Activated CD4-positive, alpha-beta T cell treated with anti-CD3 and anti-CD28 coated beads, Interleukin-2, amount 10 ng/mL, durations not matched to agents 24 days and 14 days (primary cell): ENCODE results near the gene NR1I2. TPM values are rescaled to one million over a fixed set of nuclear protein-coding genes. Genes with fewer than 3 reads are reported as not detected.

Experiments used
- DNase-seq: peaks from one replicate; pipeline ENCODE4 v3.0.0; 2022
- H3K27ac Mint-ChIP-seq: one replicate; pipeline ENCODE4 v1.8.0; 2022; ENCODE audit warnings: mild to moderate bottlenecking, mixed read lengths
- H3K27me3 Mint-ChIP-seq: one replicate; pipeline ENCODE4 v1.8.0; 2022; ENCODE audit warnings: mixed read lengths
- H3K36me3 Mint-ChIP-seq: one replicate; pipeline ENCODE4 v1.8.0; 2022; ENCODE audit warnings: low read depth, mild to moderate bottlenecking, mixed read lengths
- H3K4me1 Mint-ChIP-seq: one replicate; pipeline ENCODE4 v1.8.0; 2021; ENCODE audit warnings: mixed read lengths
- H3K4me3 Mint-ChIP-seq: one replicate; pipeline ENCODE4 v1.8.0; 2022; ENCODE audit warnings: mild to moderate bottlenecking, moderate library complexity, mixed read lengths
- H3K9me3 Mint-ChIP-seq: one replicate; pipeline ENCODE4 v1.8.0; 2021; ENCODE audit warnings: mixed read lengths
- intact Hi-C: fragments of 100-400 bp; cut with micrococcal nuclease; formaldehyde crosslinking; loops from one replicate; pipeline ENCODE4 v1.15.1; 2023
- total RNA-seq: library from RNA; stranded (reverse); gene quantifications from 2 replicates; pipeline ENCODE4 v1.2.3, GENCODE V29; 2022

NR1I2 gene
- total RNA-seq, 1 donor from 2014 or later, result 0.16 TPM

- Mint-ChIP-seq H3K4me3 (no peak overlapping the region), H3K4me1 (peaks cover 10% of the 10 kb centered on the region), H3K9me3 (peaks cover 13% of the 10 kb centered on the region), H3K27ac (no peak overlapping the region), H3K36me3 (peaks cover 56% of the 10 kb centered on the region), H3K27me3 (no peaks in the 10 kb centered on the region)
- intact Hi-C loops, result no loop called here
- no peak for DNase-seq
These were observed 79.8 kb downstream of the NR1I2 start for GRCh38 chr3:119861681-119862080.

- peaks cover 7% of the 10 kb centered on the region for H3K9me3 Mint-ChIP-seq
- no peak for DNase-seq
- no peaks in the 10 kb centered on the region for H3K27me3 Mint-ChIP-seq
- no peak overlapping the region for H3K4me3 Mint-ChIP-seq
- H3K36me3 Mint-ChIP-seq, result peaks cover 47% of the 10 kb centered on the region
- H3K4me1 Mint-ChIP-seq, result peaks cover 6% of the 10 kb centered on the region
- no peak overlapping the region for H3K27ac Mint-ChIP-seq
- intact Hi-C loops, result no loop called here
These were observed 80.7 kb downstream of the NR1I2 start for GRCh38 chr3:119862616-119863015.

GRCh38 chr3:119864476-119864875, 82.6 kb downstream of the NR1I2 start:
- Mint-ChIP-seq H3K27ac (no peak overlapping the region), H3K9me3 (no peaks in the 10 kb centered on the region), H3K36me3 (peaks cover 34% of the 10 kb centered on the region), H3K4me1 (peaks cover 2% of the 10 kb centered on the region), H3K27me3 (no peaks in the 10 kb centered on the region), H3K4me3 (no peak overlapping the region)
- intact Hi-C loops, result no loop called here
- DNase-seq, result no peak

Other genes starting within 250 kb of the NR1I2 start
- gene CD80, start 222.5 kb upstream of the NR1I2 start, total RNA-seq, result 12.5 and 13.0 TPM in 2 replicates
- gene ADPRH, start 202.6 kb upstream of the NR1I2 start, total RNA-seq, result 3.6 and 4.2 TPM in 2 replicates
- gene PLA1A, start 184.2 kb upstream of the NR1I2 start, total RNA-seq, result 0.26 and 0.31 TPM in 2 replicates
- gene POPDC2, start 121.5 kb upstream of the NR1I2 start, total RNA-seq, result 0.63 and 0.66 TPM in 2 replicates
- 61.0 and 70.0 TPM in 2 replicates for gene COX17, start 104.7 kb upstream of the NR1I2 start, total RNA-seq
- 0.26 TPM in 1 of 2 replicates, not detected in the other for gene CFAP91, start 79.1 kb upstream of the NR1I2 start, total RNA-seq